ENCODE results near the gene IL1RL2. TPM values are rescaled to one million over a fixed set of nuclear protein-coding genes. Genes with fewer than 3 reads are reported as not detected.

IL1RL2 gene
- total RNA-seq, 4 donors from 2014 or later = 0.35 to 0.49 TPM; not detected in 2

- ATAC-seq = peak in 1 of 2 donors; percentile 29
- Histone ChIP-seq H3K27ac (no peak overlapping the region), H3K4me3 (no peak overlapping the region), H3K27me3 (no peaks in the 10 kb centered on the region), H3K36me3 (no peaks in the 10 kb centered on the region), H3K9me3 (no peaks in the 10 kb centered on the region), H3K4me1 (peaks cover 0 to 12% of the 10 kb centered on the region in 2 donors)
- DNase-seq = no peak
- intact Hi-C loops (cut with DNase I; ENCODE audit: low total_unique reads) = no loop called here
- in situ Hi-C loops (cut with MboI; ENCODE audit: low sequenced_read_pairs in 4 of 4) = loop anchor here in 1 of 4 donors (5.0 to 10.0 kb wide), 2 partner anchors 51 to 213 kb away; partner anchors contain the start of gene IL1RL2
- TF ChIP-seq, protein P1, sequence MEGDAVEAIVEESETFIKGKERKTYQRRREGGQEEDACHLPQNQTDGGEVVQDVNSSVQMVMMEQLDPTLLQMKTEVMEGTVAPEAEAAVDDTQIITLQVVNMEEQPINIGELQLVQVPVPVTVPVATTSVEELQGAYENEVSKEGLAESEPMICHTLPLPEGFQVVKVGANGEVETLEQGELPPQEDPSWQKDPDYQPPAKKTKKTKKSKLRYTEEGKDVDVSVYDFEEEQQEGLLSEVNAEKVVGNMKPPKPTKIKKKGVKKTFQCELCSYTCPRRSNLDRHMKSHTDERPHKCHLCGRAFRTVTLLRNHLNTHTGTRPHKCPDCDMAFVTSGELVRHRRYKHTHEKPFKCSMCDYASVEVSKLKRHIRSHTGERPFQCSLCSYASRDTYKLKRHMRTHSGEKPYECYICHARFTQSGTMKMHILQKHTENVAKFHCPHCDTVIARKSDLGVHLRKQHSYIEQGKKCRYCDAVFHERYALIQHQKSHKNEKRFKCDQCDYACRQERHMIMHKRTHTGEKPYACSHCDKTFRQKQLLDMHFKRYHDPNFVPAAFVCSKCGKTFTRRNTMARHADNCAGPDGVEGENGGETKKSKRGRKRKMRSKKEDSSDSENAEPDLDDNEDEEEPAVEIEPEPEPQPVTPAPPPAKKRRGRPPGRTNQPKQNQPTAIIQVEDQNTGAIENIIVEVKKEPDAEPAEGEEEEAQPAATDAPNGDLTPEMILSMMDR (IDR thresholded peaks at IDR 0.05 in 4 of 5, conservative IDR thresholded peaks at IDR 0.05 in 1 of 5) = peak in 1 of 5 experiments; percentile 29
- TF ChIP-seq POLR2A (IDR thresholded peaks at IDR 0.05) = no peak
Observed at GRCh38 chr2:102235491-102235890, 48.7 kb downstream of the IL1RL2 start.

- DNase-seq = no peak
- Histone ChIP-seq H3K36me3 (no peaks in the 10 kb centered on the region), H3K9me3 (no peaks in the 10 kb centered on the region), H3K27me3 (no peaks in the 10 kb centered on the region), H3K27ac (no peak overlapping the region), H3K4me1 (peaks cover 0 to 13% of the 10 kb centered on the region in 2 donors), H3K4me3 (no peak overlapping the region)
- no peak for ATAC-seq
- in situ Hi-C loops (cut with MboI; ENCODE audit: low sequenced_read_pairs in 4 of 4) (loop anchor here in 1 of 4 donors (5.0 to 10.0 kb wide), 2 partner anchors 51 to 214 kb away; partner anchors contain the start of gene IL1RL2), intact Hi-C loops (cut with DNase I; ENCODE audit: low total_unique reads) (no loop called here)
- TF ChIP-seq, protein P1 (IDR thresholded peaks at IDR 0.05 in 4 of 5, conservative IDR thresholded peaks at IDR 0.05 in 1 of 5) = no peak
- TF ChIP-seq POLR2A (IDR thresholded peaks at IDR 0.05) = no peak
Observed at GRCh38 chr2:102236132-102236531, 49.3 kb downstream of the IL1RL2 start.

DNA sequence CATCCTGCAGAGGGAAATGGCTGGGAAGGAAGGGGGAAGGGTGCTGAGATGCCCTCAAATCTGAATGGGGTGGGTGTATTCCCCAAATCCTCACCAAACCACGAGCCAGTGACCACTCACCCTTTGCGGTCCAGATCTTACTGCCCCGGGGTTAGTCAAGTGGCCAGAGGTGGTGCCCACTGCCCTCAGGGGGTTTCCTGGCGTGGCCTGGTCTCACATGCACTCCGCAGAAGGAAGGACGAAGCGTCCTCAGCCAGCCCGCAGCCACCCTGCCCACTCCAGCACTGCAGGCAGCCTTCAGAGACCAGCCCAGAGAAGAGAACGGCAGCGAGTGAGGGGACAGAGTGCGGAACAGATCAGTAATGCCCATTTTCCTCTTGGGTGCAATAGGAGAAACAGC is 50.4 kb downstream of the IL1RL2 start:
- TF ChIP-seq POLR2A (IDR thresholded peaks at IDR 0.05) = no peak
- TF ChIP-seq, protein P1 (IDR thresholded peaks at IDR 0.05 in 4 of 5, conservative IDR thresholded peaks at IDR 0.05 in 1 of 5) = no peak
- intact Hi-C loops (cut with DNase I; ENCODE audit: low total_unique reads) (no loop called here), in situ Hi-C loops (cut with MboI; ENCODE audit: low sequenced_read_pairs in 4 of 4) (loop anchor here in 1 of 4 donors (5.0 to 10.0 kb wide), 2 partner anchors 52 to 215 kb away; partner anchors contain the start of gene IL1RL2)
- no peak overlapping the region for H3K27ac ChIP-seq
- no peaks in the 10 kb centered on the region for H3K27me3 ChIP-seq
- H3K9me3 ChIP-seq = no peaks in the 10 kb centered on the region
- no peaks in the 10 kb centered on the region for H3K36me3 ChIP-seq
- H3K4me1 ChIP-seq = peaks cover 0 to 13% of the 10 kb centered on the region in 2 donors
- H3K4me3 ChIP-seq = no peak overlapping the region
- no peak for DNase-seq
- no peak for ATAC-seq

DNA sequence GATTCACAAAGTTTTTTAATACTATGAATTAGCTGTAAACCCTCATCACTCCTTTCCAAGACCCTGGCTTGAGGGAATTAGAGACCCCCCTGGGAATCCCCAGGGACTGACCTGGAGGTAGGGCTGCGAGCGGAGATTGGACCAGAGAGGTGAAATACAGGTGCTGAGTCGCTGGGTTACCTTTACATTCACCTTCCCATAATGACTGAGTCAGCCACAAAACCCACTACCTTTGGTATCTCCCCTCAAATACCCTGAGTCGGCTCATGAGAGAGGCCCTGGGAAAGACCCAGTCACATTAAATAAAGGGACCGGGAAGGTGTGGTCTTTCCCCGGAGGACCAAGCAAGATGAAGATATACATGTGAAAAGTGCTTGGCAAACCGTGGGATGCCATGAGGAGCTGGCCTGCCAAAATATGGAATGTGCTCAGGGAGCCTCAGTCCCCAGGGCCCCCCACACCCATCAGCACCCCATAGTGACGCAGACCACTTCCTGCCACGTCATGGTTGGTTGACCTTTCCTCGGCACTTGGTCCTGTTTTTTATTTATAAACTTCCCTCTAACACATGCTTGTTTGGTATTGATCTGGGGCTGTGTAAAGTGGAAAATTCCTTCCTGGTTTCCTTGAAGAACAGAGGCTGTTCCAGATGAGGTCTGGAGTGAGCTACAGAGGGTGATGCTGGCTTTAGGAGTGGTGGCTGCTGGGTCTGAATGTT is 51.4 kb downstream of the IL1RL2 start:
- no peak for TF ChIP-seq POLR2A (IDR thresholded peaks at IDR 0.05)
- TF ChIP-seq, protein P1 (IDR thresholded peaks at IDR 0.05 in 4 of 5, conservative IDR thresholded peaks at IDR 0.05 in 1 of 5) = no peak
- H3K4me1 ChIP-seq = peaks cover 0 to 13% of the 10 kb centered on the region in 2 donors
- no peaks in the 10 kb centered on the region for H3K9me3 ChIP-seq
- no peak for ATAC-seq
- no peaks in the 10 kb centered on the region for H3K27me3 ChIP-seq
- no peak overlapping the region for H3K4me3 ChIP-seq
- H3K36me3 ChIP-seq = no peaks in the 10 kb centered on the region
- in situ Hi-C loops (cut with MboI; ENCODE audit: low sequenced_read_pairs in 4 of 4) = loop anchor here in 1 of 4 donors (5.0 to 10.0 kb wide), 2 partner anchors 53 to 216 kb away; partner anchors contain the start of gene IL1RL2
- intact Hi-C loops (cut with DNase I; ENCODE audit: low total_unique reads) = no loop called here
- H3K27ac ChIP-seq = peak overlapping the region; percentile 48 to 61 (median 56)
- DNase-seq = no peak

Data from gastrocnemius medialis (tissue), 4 donors.